GM21367 (cell line): ENCODE measurements around the gene GET3.

Experiments
- ATAC-seq: cut with Tn5 transposase; IDR thresholded peaks from one replicate; pipeline ENCODE4 v1.9.1; 2021; ENCODE audit not compliant: unreplicated experiment

GET3 gene

DNA sequence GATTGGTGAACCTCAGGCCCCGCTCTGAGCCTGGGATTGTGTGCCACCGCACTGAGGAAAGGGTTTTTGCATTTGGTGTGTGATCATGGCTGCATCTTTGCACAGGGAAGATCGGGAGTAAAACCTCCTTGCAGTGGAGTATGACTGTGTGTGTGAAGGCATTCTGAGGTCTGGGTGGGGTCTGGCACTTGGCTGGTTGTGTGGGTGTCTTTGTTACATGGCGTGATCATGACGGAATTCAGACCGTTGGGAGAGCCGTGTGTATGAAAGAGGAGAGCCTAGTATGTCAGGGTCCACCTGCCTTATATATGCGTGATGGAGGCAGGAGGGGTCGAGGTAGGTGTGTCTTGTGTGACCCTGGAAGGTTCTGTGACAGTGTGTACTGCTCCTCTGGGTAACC lies 13.6 kb downstream of the GET3 start:
- no peak for ATAC-seq

DNA sequence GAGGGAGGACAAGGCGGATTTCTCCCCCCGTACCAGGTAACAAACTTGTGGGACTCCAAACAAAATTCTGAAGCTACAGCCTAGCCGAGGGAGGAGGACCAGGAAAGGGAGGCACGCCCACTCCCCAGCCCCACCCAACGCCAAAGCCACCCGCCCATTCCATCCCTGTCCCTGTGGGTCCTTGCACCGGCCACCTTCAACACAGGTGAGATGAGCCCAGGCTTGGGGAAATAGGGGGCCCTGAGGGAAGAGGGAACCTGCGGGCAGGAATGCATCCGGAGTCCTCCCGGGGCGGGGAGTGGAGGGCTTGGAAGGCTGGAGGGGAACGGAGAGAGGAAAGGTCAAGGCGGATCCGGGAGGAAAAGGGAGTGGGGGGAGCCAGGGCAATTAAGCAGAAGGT lies 14.3 kb downstream of the GET3 start, which contains the start of gene BEST2:
TSS of gene BEST2 (plus strand) at position 157 of the 400 bp plus-strand sequence. CDS start 802 bp downstream, outside the sequence.
- ATAC-seq: no peak

DNA sequence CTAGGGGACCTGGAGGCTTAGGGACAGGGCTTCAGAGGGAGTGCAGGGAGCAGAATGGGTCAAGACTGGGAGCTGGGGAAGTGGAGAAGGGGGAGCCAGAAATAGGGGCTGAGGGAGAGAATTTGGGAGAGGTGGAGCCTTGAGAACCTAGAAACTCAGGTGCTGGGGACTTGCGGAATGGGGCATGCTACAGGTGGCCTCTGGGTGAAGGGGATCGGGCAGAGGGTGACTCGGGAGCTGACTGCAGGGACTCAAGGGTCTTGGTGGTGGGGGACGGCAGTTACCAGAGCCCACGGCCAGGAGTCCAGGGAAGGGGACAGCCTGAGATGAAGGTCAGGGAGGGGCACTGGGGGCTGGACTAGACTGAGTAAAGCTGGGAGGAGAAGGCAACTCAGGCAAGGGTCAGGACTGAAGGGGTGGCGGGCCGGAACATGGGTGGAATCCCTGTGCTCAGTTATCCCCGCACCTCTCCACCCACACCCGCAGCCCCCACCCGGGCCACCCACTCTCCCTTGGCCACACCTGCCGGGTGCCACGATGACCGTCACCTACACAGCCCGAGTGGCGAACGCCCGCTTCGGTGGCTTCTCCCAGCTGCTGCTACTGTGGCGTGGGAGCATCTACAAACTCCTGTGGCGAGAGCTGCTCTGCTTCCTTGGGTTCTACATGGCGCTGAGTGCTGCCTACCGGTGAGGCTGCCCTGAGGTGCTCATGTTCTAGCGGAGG lies 14.9 kb downstream of the GET3 start:
- ATAC-seq: no peak

DNA sequence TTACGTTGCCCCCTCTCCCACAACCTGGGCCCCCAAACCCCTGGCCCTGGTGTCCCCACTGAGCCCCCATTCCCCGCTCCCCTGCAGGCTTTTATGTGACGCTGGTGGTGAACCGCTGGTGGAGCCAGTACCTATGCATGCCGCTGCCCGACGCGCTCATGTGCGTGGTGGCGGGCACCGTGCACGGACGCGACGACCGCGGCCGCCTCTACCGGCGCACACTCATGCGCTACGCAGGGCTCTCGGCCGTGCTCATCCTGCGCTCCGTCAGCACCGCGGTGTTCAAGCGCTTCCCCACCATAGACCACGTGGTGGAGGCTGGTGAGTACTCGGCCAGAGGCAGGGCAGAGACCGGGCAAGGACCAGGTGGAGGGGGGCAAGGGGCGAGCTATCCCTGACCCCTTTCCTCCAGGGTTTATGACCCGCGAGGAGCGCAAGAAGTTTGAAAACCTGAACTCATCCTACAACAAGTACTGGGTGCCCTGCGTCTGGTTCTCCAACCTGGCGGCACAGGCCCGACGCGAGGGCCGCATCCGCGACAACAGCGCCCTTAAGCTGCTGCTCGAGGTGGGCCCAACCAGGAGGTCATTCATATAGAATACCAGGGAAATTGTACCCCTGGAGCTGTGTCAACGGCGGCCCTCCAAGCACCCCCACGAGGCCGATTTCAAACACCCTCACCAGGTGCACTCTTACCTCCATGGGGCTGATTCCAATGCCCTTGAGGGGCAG lies 17.3 kb downstream of the GET3 start:
- no peak for ATAC-seq

DNA sequence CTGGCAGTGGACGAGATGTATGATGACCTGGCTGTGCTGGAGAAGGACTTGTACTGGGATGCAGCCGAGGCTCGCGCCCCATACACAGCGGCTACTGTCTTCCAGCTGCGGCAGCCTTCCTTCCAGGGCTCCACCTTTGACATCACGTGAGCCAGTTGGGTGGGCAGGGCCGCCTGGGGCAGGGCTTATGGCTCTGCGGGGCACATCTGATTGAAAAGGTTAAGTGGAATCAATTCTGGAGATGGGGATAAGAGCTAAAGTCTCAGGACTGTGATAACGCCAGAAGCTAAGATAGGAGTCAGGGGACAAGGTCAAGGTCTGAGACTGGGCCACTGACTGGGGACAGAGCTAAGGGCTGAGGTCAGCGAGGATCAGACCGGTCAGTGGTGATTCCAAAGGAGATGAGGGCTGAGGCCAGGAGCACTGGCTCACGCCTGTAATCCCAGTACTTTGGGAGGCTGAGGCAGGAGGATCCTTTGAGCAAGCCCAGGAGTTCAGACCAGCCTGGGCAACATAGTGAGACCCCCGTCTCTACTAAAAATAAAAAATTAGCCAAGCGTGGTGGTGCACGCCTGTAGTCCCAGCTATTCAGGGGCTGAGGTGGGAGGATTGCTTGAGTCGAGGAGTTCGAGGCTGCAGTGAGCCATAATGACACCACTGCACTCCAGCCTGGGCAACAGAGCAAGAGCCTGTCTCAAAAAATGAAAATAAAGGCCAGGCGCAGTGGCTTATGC lies 19.0 kb downstream of the GET3 start:
- ATAC-seq: no peak

DNA sequence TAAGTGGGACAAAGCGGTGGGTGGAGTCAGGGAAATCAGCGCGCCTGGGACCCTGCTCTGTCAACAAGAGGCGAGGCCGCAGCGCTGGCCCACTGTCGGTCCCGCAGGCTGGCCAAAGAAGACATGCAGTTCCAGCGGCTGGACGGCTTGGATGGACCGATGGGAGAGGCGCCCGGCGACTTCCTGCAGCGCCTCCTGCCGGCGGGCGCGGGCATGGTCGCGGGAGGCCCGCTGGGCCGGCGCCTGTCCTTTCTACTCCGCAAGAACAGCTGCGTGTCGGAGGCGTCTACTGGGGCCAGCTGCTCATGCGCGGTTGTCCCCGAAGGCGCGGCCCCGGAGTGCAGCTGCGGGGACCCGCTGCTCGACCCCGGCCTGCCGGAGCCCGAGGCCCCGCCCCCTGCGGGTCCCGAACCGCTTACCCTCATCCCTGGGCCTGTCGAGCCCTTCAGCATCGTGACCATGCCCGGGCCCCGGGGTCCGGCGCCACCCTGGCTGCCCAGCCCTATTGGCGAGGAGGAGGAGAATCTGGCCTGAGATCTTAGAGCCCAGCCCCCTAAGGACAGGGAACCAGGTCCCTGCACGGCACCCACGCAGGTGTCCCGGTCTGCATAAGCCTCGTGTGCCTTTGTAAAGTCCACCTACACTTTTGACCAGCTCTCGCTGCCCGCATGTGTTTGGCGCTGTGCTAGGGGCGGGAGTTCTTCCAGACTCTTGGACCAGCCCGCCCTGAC lies 20.4 kb downstream of the GET3 start:
- ATAC-seq: no peak

DNA sequence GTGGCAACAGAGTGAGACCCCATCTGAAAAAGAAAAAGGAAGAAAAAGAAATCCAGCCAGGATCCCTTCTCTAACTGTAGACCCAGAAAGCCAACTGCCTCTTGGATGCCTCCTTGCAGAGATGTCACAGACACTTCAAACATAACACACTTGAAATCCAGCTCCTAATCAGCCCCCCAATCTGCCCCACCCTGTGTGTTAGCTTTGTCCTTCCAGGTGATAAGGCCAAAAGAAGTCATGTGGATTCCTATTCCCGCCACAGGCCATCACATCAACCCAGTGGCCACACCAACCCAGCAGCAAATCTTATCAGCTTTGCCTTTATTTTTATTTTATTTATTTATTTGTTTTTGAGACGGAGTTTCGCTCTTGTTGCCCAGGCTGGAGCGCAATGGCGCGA lies 22.4 kb downstream of the GET3 start:
- no peak for ATAC-seq

DNA sequence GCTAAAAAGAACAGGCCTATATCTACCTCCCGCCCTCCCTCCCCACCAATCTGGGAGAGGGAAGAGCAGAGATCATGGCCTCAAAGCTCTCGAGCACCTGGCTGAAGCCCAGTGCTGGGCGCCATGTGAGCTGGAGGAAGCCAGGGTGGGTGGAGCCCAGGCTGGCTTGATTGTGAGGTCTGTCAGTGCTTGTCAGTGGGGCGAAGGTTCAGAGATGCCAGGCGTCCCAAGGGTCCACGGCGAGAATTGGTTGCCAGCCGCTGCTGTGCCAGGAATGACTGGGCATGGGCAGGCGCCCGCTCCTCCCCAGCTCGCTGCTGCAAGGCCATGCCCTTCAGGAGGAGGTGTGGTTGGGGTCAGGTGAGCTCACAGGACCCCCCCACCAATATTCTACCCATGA lies 25.8 kb downstream of the GET3 start:
- ATAC-seq: no peak

DNA sequence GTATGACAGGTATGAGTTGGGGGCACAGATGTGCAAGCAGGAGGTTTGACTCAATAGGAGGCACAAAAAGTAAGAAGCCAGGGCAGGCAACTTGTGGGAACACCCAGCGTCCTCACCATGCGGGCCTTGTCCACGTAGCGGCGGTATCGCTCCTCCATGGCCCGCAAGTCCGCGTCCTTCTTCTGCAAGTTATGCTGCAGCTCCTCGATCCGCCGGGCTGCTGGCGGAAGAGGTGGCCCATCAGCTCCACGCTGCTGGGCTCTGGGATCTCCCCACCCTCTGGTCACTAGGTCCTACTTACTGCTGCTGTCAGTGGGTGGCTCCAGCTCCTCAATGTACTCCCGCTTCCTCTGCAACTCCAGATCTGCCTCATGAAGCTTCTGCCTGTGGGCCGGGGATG lies 27.4 kb downstream of the GET3 start:
- ATAC-seq: no peak

DNA sequence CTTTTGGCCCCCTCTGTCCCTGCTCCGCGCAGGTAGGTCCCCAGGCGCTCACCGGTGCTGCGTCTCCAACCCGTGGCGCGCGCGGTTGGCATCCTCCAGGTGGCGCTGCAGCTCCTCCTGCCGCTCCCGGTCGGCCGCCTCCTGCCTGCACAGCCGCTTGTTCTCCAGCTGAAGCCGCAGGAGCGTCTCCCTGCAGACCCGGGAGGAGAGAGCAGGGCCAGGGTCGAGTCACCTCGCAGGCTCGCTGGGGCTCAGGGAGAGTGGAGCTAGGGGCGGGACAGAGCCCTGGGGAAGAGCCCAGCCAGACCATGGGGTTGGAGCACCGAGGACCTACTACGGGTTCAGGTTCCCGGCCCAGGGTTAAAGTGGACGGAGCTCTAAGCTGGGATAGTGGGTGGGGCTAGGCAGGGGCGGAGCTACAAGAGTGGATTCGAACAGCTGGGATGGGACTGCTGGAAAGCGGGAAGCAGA lies 28.8 kb downstream of the GET3 start:
- no peak for ATAC-seq

DNA sequence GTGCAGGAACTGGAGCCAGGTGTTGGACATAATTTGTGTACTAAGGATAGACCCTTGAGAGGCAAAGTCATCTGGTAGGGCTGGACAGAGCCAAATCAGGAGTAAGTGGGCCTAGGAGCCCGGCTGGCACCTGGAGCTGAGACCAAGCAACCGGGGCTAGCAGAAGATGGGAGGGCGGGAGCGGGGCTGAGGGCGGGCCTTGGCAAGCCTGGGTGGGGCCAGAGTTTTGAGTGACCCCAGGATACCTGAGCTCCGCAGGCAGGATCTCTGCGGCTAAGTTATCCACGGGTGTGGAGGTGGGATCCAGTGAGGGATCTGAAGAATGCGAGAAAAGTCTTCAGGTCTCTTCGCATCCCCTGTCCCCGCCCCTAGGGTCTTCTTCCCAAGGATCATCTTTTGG lies 29.9 kb downstream of the GET3 start:
- ATAC-seq: no peak

DNA sequence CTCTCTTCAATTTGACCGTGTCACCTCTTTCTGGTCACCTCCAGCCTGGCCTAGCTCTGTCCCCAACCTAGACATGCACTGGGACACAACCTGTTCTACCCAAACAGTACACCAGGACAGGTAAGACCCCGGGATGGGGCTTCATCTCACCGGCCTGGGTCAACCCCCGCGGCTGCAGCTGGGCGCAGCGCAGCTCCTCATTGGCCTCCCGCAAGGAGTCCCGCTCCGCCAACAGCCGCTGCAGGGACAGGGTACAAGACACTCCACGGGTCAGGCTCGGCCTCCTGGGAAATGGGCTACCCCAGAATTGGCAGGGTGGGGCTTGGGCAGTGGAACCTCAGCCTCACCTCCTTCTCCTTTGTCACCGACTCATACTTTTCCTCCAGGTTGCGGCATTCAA lies 30.4 kb downstream of the GET3 start:
- no peak for ATAC-seq

DNA sequence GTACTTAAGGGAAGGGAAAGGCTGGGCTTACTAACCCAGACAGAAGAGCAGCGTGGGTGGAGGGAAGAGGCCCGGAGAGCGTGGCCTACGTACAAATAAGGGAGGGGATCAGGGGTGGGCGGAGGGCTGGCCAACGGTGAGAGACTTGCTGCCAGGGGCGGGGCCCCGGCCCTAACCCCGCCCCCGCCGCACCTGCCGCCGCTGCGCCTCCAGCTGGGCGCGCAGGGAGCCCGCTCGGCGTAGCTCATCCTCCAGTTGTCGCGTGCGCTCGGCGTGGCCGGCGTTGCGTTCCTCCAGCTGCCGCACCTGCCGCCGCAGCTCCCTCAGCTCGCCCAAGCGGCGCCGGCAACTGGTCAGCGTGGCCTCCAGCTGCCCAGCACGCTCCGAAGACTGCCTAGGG lies 32.4 kb downstream of the GET3 start:
- ATAC-seq: no peak

DNA sequence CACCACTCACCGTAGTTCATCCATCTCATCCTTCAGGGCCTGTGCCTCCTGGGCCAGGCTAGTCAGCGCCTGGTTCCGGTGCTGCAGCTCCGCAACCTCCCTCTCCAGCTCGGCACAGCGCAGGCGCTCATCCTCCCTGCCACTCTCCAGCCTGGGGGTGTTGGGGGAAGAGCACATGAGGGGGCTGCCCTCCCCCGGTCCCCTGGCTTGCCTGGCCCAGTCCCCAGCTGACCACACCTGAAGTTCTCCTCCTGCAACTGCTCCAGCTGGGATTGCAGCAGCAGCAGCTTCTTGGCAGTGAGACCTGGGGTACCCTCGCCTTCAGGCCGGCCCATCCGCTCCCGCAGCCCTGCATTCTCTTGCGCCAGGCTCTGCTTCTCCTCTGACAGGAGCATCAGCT lies 33.6 kb downstream of the GET3 start:
- ATAC-seq: no peak

DNA sequence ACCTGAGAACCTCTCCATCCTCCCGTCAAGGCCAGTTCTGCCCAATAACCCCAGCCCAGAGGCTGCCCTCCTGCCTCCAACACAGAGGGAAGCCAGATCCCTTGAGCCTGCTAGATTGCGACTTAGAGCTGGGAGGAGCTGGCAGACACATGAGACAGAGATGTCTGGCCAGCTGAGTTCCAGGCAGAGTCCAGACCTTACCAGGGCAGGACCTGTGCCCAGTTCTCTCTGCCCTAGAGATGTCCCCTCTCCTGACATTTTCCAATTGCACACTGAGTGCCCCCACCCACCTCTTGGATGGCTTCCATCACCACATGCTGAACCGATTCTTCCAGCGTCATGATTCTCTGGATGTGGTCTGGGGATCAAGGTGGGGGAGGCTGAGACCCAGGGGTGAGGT lies 35.0 kb downstream of the GET3 start:
- no peak for ATAC-seq

DNA sequence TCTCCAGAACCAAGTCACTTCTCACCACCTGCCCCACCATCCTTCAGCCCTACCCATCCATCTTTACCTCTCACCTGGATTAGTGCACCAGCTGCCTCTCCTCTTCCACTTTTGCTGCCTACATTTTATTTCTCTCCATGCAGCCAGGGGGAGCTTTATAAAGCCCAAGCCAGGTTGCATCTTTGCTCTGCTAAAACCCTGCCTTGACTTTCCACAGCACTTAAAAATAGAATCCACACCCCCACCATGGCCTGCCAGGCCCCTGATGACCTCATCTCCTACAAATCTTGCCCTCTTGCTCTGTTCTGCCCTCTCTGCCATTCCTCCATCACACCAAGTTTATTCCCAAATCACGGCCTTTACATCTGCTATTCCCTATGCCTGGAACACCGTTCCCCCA lies 36.3 kb downstream of the GET3 start:
- no peak for ATAC-seq

DNA sequence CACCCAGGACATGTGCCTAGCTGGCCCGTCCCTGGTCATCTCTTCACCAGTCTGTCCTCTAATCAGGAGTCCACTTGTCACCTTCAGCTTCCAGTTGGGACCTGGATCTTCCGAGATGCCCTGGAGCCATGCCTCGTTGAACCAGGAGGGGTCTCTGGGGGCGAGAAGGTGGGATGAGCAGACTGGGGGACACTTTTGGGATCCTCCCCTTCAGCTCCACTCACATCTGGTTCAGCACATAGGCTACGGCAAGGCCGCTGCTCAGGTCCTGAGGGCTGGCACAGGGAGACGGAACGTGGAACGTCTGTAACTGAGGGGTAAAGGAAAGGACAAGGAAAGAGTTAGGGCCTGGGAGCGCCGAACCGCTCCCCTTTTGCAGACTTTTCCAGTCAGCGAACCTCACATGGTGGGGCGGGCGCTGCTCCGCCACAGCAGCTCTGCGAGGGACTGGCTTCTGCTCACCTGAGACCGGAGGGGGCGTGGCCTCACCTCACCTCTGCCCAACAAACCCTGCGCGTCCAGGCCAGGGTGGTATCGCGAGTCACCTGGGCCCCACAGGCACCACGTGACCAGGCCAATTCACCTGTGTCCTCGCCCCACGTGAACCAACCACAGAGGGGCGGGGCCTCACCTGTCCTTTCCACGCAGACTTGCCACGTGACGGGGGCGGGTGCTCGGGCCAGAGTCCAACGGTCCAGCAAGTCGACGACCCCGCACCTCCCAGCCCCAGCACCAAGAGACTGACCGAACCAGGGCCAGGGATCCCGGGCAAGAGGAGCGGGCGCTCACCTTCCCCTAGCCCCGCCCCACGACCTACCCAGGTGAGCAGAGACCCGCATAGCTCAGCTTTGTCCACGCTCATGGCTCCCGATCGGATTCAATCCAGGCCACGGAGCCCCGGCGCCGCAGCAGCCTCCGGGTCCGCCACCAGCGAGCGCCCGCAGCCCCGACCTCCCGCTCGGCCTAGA lies 37.6 kb downstream of the GET3 start, which contains the start of gene HOOK2:
TSS of gene HOOK2 (minus strand) at position 965 of the 968 bp plus-strand sequence. CDS start at position 862, 103 bp downstream.
- ATAC-seq: no peak

DNA sequence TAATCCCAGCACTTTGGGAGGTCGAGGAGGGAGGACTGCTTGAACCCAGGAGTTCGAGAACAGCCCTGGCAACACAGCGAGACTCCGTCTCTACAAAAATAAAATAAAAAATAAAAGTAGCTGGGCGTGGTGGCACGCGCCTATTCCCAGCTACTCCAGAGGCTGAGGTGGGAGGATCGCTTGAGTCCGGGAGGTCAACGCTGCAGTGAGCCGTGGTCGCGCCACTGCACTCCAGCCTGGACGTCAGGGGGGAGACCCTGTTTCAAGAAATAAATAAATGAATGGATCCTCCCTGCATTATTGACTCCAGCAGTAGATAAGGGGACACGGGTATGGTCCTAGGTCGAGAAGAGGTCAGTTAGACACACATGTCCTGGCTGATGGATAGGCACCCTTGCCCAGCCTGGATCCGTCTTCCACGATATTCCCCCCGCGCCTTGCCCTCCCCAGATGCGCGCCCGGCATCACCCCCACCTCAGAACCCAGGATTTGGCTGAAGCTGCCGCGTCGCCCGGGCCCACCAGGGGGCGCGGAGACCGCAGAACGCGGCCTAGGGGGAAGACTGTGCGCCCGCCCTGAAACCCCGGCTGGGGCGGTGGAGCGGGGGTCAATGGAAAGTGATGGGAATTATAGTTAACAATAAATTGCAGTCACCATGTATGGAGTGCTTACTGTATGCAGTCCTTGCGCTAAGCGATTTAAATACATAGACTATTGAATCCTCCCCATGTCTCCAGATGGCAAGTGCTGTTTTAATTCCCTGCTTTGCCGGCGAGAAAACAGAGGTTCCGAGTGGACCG lies 40.1 kb downstream of the GET3 start:
- ATAC-seq: no peak
